Esophagus squamous epithelium (tissue), 4 donors: Measurements from ENCODE around the gene HYDIN.

Experiments used
- POLR2A ChIP-seq, 4 donors: fragments of 450-650 bp; IDR thresholded peaks; one replicate each; pipeline ENCODE4 v1.6.1; 2017; ENCODE audit warnings: antibody characterized with exemption in 4 of 4, mild to moderate bottlenecking in 4 of 4, moderate library complexity in 3 of 4
- TF ChIP-seq, protein P1 (sequence below), 6 experiments: fragments of 450-650 bp in 4 of 6; fragments of 200-600 bp in 2 of 6; sonication (generic) in 2 of 6; IDR thresholded peaks; one replicate each; pipeline ENCODE4 v1.5.1; 2016 to 2019; ENCODE audit warnings: antibody characterized with exemption in 6 of 6, mild to moderate bottlenecking in 4 of 6, moderate library complexity in 4 of 6

DNA sequence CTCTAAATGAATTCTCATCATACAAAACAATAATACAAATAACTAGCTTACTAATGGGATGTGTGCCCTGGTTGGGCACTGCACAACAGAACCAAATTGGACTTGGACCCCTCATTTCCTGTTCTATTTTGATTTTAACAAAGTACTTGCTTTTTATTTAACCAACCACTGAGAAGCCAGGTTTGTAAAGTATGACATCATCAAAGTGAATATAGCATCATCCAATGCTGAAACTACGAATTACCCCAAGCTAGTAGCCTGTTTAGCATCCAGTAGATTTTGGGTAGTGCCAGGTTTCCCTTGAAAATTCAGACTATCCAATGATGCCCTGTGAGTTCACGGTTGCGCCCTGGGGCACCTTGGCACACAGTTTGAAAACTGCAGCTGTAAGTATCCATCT lies 51.0 kb downstream of the HYDIN start:
- TF ChIP-seq POLR2A (IDR thresholded peaks at IDR 0.05) = no peak
- TF ChIP-seq, protein P1, sequence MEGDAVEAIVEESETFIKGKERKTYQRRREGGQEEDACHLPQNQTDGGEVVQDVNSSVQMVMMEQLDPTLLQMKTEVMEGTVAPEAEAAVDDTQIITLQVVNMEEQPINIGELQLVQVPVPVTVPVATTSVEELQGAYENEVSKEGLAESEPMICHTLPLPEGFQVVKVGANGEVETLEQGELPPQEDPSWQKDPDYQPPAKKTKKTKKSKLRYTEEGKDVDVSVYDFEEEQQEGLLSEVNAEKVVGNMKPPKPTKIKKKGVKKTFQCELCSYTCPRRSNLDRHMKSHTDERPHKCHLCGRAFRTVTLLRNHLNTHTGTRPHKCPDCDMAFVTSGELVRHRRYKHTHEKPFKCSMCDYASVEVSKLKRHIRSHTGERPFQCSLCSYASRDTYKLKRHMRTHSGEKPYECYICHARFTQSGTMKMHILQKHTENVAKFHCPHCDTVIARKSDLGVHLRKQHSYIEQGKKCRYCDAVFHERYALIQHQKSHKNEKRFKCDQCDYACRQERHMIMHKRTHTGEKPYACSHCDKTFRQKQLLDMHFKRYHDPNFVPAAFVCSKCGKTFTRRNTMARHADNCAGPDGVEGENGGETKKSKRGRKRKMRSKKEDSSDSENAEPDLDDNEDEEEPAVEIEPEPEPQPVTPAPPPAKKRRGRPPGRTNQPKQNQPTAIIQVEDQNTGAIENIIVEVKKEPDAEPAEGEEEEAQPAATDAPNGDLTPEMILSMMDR (IDR thresholded peaks at IDR 0.05) = no peak
